B cell (primary cell): ENCODE results near the gene ARHGAP12.

Experiments
- CTCF ChIP-seq: fragments of 200-600 bp; IDR thresholded peaks from one replicate; pipeline ENCODE4 v1.8.0; 2022; ENCODE audit warnings: antibody characterized with exemption, mild to moderate bottlenecking
- EZH2 ChIP-seq: IDR thresholded peaks from 2 replicates; pipeline ENCODE4 v1.6.1; 2012; ENCODE audit warnings: borderline replicate concordance, low read depth, mild to moderate bottlenecking, moderate library complexity, low read length; ENCODE audit not compliant: insufficient read depth, poor library complexity, severe bottlenecking

GRCh38 chr10:31977440-31978155, 49.0 kb upstream of the ARHGAP12 start:
- TF ChIP-seq CTCF (no peak), EZH2 (no peak)
